ENCODE measurements around the gene GLYR1.

GLYR1 gene

DNA sequence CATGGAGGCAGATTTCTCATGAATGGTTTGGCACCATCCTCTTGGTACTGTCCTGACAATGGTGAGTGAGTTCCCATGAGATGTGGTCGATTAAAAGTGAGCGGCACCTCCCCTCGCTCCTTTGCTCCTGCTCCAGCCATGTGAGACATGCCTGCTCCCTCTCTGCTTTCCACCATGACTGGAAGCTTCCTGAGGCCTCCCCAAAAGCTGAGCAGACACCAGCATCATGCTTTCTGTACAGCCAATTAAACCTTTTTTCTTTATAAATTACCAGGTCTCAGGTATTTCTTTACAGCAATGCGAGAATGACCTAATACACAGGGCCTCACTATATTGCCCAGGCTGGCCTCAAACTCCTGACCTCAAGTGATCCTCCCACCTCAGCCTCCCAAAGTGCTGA is 92.2 kb downstream of the GLYR1 start:
- no peak for DNase-seq

DNA sequence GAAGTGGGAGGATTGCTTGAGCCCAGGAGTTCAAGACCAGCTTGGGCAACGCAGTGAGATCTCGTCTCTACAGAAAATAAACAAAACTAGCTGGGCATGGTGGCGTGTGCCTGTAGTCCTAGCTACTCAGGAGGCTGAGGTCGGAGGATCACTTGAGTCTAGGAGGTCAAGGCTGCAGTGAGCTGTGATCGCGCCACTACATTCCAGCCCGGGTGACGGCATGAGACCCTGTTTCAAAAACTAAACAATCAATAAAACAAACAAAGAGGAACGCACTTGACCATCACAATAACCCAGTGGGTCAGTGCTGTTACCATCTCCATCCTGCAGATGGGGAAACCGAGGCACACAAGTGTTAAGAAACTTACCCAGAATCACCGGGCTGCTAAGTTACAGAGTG is 93.9 kb downstream of the GLYR1 start:
- DNase-seq = no peak

Measured in OCI-M1 (cell line).